Transverse colon (tissue), 4 donors: ENCODE results near the gene MTFR2. TPM values are rescaled to one million over a fixed set of nuclear protein-coding genes. Genes with fewer than 3 reads are reported as not detected.

Experiments
- DNase-seq: peaks from one replicate; pipeline ENCODE4 v3.0.0-alpha.2; 2019
- H3K27ac ChIP-seq, 4 donors: fragments of 200-600 bp; sonication (generic); 2 replicates each; pipeline ENCODE4 v1.5.1; 2016 to 2018; ENCODE audit warnings: inconsistent platforms in 4 of 4
- H3K27me3 ChIP-seq: fragments of 200-600 bp; sonication (generic); 2 replicates; pipeline ENCODE4 v1.5.1; 2017; ENCODE audit warnings: inconsistent platforms
- H3K36me3 ChIP-seq, 4 donors: fragments of 200-600 bp; sonication (generic); 2 replicates each; pipeline ENCODE4 v1.5.1; 2017 to 2019; ENCODE audit warnings: inconsistent platforms in 4 of 4
- H3K4me1 ChIP-seq, 4 donors: fragments of 200-600 bp; sonication (generic); 2 replicates each; pipeline ENCODE4 v1.5.1; 2017 to 2020; ENCODE audit warnings: inconsistent platforms in 4 of 4
- H3K4me3 ChIP-seq, 4 donors: fragments of 200-600 bp; sonication (generic); 1 replicate in 1 of 4; 2 replicates in 3 of 4; pipeline versions ENCODE4 v1.5.1 to v1.6.1; 2017 to 2019; ENCODE audit warnings: inconsistent platforms in 4 of 4
- H3K9me3 ChIP-seq, 2 donors: fragments of 200-600 bp; sonication (generic); 2 replicates each; pipeline ENCODE4 v1.5.1; 2017 to 2019; ENCODE audit warnings: inconsistent platforms in 2 of 2
- EP300 ChIP-seq: sonication (generic); formaldehyde crosslinking; IDR thresholded peaks from one replicate; pipeline ENCODE4 v1.6.1; 2017; ENCODE audit warnings: antibody characterized with exemption, low read depth
- POLR2A ChIP-seq: fragments of 450-650 bp; IDR thresholded peaks from one replicate; pipeline ENCODE4 v1.6.1; 2016; ENCODE audit warnings: antibody characterized with exemption, mild to moderate bottlenecking, moderate library complexity
- POLR2AphosphoS5 ChIP-seq, 3 donors: sonication (generic); formaldehyde crosslinking; IDR thresholded peaks; one replicate each; pipeline ENCODE4 v1.6.1; 2016; ENCODE audit warnings: antibody characterized with exemption in 3 of 3
- WGBS, 2 donors: methylation state at CpG; one replicate each; pipeline ENCODE4 v1.1.5; 2018; ENCODE audit warnings: low coverage in 1 of 2; 5-methylcytosine and 5-hydroxymethylcytosine counted together
- in situ Hi-C, 4 donors: fragments of 200-750 bp; cut with MboI; loops; one replicate each; pipeline versions ENCODE4 v1.15.0 to v1.15.1; 2017; ENCODE audit warnings: low sequenced_read_pairs in 3 of 4, low pct_ligation_motif_present in 1 of 4, low pct_unique_long_range_greater_than_20kb in 1 of 4
- intact Hi-C: fragments of 100-400 bp; cut with DNase I; formaldehyde crosslinking; loops from one replicate; pipeline ENCODE4 v1.15.1; 2023; ENCODE audit warnings: low total_unique reads
- total RNA-seq, 4 donors: library from RNA; depleted of rRNA; stranded (reverse); fragments of >200 nt; gene quantifications; one replicate each; pipeline ENCODE4 v1.1.0, GENCODE V29; 2016
- TF ChIP-seq, protein P1 (sequence below), 5 experiments: fragments of 200-600 bp in 3 of 5; fragments of 450-650 bp in 2 of 5; sonication (generic) in 3 of 5; IDR thresholded peaks; 1 replicate in 2 of 5; 2 replicates in 3 of 5; pipeline ENCODE4 v1.5.1; 2016 to 2017; ENCODE audit warnings: antibody characterized with exemption in 5 of 5, inconsistent platforms in 3 of 5, mild to moderate bottlenecking in 2 of 5, moderate library complexity in 1 of 5

Gene MTFR2
- total RNA-seq, 4 donors from 2014 or later, result 0.68 to 5.8 (median 1.4) TPM; not detected in 1

DNA sequence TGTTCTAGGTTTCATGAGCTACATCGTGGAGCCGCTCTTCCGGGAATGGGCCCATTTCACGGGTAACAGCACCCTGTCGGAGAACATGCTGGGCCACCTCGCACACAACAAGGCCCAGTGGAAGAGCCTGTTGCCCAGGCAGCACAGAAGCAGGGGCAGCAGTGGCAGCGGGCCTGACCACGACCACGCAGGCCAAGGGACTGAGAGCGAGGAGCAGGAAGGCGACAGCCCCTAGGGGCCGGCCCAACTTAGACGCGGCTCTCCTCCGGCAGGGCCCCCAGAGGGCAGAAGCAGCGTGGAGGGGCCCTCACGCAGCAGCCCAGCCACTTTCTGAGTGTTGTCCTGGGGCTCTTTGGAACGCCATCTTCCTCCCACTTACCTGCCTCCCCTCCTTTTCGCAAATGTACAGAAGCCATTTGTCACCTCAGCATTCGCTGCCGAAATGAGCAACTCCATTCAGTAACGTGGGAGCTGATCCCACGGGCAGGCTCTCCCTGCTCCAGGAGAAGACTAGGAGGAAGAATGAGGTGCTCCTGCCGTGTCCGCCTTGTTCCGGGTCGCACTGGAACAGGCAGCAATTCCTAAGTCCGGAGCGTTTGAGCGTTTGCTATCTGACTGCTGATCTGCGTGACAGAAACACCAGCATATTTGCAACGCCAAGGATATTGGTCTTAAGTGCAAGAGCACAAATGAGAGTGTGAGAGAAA is 58.4 kb downstream of the MTFR2 start:
- no peak for DNase-seq
- Histone ChIP-seq H3K4me1 (peaks cover 0 to 4% (median 0%) of the 10 kb centered on the region in 4 donors), H3K36me3 (no peaks in the 10 kb centered on the region), H3K27ac (no peak overlapping the region), H3K27me3 (no peaks in the 10 kb centered on the region), H3K9me3 (no peaks in the 10 kb centered on the region), H3K4me3 (no peak overlapping the region)
- no peak for TF ChIP-seq POLR2AphosphoS5 (IDR thresholded peaks at IDR 0.05)
- TF ChIP-seq POLR2A, result no peak
- no peak for TF ChIP-seq EP300
- TF ChIP-seq, protein P1, sequence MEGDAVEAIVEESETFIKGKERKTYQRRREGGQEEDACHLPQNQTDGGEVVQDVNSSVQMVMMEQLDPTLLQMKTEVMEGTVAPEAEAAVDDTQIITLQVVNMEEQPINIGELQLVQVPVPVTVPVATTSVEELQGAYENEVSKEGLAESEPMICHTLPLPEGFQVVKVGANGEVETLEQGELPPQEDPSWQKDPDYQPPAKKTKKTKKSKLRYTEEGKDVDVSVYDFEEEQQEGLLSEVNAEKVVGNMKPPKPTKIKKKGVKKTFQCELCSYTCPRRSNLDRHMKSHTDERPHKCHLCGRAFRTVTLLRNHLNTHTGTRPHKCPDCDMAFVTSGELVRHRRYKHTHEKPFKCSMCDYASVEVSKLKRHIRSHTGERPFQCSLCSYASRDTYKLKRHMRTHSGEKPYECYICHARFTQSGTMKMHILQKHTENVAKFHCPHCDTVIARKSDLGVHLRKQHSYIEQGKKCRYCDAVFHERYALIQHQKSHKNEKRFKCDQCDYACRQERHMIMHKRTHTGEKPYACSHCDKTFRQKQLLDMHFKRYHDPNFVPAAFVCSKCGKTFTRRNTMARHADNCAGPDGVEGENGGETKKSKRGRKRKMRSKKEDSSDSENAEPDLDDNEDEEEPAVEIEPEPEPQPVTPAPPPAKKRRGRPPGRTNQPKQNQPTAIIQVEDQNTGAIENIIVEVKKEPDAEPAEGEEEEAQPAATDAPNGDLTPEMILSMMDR (IDR thresholded peaks at IDR 0.05), result no peak
- WGBS, 2 donors, result 94 to 96% methylated on average over 17 to 32 of the region's 32 CpGs
- intact Hi-C loops (no loop called here), in situ Hi-C loops (no loop called here)

DNA sequence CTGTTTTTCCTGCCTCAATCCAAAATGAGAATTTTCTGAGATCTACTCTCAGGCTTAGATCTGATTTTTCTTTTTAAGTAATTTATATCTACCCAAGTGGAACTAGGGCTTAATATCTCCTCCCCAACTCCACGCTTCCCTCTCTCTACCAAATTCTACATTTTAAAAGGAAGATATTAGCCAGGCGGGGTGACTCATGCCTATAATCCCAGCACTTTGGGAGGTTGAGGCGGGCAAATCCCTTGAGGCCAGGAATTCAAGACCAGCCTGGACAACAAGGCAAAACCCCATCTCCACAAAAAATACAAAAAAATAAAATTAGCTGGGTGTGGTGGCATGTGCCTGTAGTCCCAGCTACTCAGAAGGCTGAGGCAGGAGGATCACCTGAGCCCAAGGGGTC is 61.0 kb downstream of the MTFR2 start:
- no peak for TF ChIP-seq POLR2AphosphoS5 (IDR thresholded peaks at IDR 0.05)
- TF ChIP-seq, protein P1 (IDR thresholded peaks at IDR 0.05), result no peak
- TF ChIP-seq EP300, result no peak
- in situ Hi-C loops (no loop called here), intact Hi-C loops (no loop called here)
- Histone ChIP-seq H3K27me3 (no peaks in the 10 kb centered on the region), H3K4me1 (peaks cover 0 to 4% (median 0%) of the 10 kb centered on the region in 4 donors), H3K27ac (no peak overlapping the region), H3K36me3 (no peaks in the 10 kb centered on the region), H3K9me3 (no peaks in the 10 kb centered on the region), H3K4me3 (no peak overlapping the region)
- WGBS, 2 donors, result 71 to 91% methylated on average over 1 to 3 of the region's 3 CpGs
- DNase-seq, result no peak

DNA sequence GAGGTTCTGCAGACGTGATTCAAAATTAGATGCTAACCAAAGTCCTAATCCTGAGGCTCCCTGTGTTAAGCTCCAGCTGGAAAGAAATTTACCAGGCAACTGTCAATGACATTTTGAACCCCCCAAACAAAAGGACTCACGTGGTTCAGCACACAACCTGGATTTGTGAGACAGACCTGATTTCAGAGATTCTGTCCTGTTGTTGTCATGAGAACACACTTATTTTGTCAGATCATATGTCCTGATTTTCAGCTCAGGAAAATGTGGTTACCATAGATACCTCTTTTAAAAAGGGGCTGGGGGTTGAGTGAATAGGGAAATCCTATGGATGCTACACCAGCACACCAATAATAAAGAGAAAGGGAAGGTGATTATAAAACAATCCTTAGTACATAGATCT is 61.6 kb downstream of the MTFR2 start:
- H3K9me3 ChIP-seq, result no peaks in the 10 kb centered on the region

DNA sequence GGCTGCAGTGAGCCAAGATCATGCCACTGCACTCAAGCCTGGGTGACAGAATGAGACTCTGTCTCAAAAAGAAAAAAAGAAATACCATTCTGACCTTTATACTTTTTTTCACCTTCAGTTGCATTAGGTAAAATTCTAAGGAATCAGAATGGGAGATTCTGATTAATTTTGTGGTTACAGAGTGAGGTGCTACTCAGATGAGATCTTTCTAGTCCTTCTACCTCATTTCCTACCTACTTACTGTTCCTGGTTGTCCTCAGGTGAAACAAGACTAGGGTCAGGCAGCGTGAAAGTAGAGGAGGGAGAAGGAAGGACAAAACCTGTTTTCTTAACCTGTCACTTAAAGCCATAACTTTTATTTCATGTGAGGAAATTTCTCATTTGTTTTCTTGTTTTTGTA is 63.7 kb downstream of the MTFR2 start:
- 73 to 89% methylated on average over 1 of the region's 1 CpG for WGBS, 2 donors
- no peaks in the 10 kb centered on the region for H3K36me3 ChIP-seq
- intact Hi-C loops (no loop called here), in situ Hi-C loops (no loop called here)
- DNase-seq, result no peak
- H3K27ac ChIP-seq, result no peak overlapping the region
- no peaks in the 10 kb centered on the region for H3K9me3 ChIP-seq
- no peak overlapping the region for H3K4me3 ChIP-seq
- peaks cover 0 to 4% (median 0%) of the 10 kb centered on the region in 4 donors for H3K4me1 ChIP-seq
- TF ChIP-seq POLR2AphosphoS5 (IDR thresholded peaks at IDR 0.05), result no peak
- no peak for TF ChIP-seq EP300
- TF ChIP-seq POLR2A, result no peak
- TF ChIP-seq, protein P1 (IDR thresholded peaks at IDR 0.05), result no peak
- H3K27me3 ChIP-seq, result no peaks in the 10 kb centered on the region

More for the DNA sequence above, 61.6 kb downstream of the MTFR2 start:
- no peak for DNase-seq
- H3K4me1 ChIP-seq, result peaks cover 0 to 4% (median 0%) of the 10 kb centered on the region in 4 donors
- no peaks in the 10 kb centered on the region for H3K27me3 ChIP-seq
- H3K4me3 ChIP-seq, result no peak overlapping the region
- in situ Hi-C loops, result no loop called here
- H3K27ac ChIP-seq, result no peak overlapping the region
- TF ChIP-seq POLR2AphosphoS5 (IDR thresholded peaks at IDR 0.05), result no peak
- no peak for TF ChIP-seq POLR2A
- TF ChIP-seq, protein P1 (IDR thresholded peaks at IDR 0.05), result no peak
- 57 to 81% methylated on average over 2 of the region's 2 CpGs for WGBS, 2 donors
- H3K36me3 ChIP-seq, result no peaks in the 10 kb centered on the region
- intact Hi-C loops, result no loop called here
